ENCODE measurements around the gene UQCC3.
"Not testable (repeated sequence)": the region's sequence is repeated elsewhere in the genome, so short reads cannot be mapped to it uniquely, and the experiment has no call there.

UQCC3 gene

GRCh38 chr11:62665599-62666258, 5.7 kb upstream of the UQCC3 start:
- DNase-seq = no peak

DNA sequence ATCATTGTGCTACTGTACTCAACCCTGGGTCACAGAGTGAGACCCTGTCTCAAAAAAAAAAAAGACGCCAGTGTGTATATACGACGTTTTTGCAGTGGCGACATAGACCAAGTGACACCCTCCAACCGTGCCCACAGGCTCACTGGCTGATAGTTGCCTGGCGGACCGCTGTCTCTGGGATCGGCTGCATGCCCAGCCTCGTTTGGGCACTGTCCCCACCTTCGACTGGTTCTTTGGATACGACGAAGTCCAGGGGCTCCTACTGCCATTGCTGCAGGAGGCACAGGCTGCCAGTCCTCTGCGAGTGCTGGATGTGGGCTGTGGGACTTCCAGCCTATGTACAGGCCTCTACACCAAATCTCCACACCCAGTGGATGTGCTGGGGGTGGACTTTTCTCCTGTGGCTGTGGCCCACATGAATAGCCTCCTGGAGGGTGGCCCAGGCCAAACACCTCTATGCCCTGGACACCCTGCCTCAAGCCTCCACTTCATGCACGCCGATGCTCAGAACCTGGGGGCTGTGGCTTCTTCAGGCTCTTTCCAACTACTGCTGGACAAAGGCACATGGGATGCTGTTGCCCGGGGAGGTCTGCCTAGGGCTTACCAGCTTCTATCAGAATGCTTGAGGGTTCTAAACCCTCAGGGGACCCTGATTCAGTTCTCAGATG, 5.1 kb upstream of the UQCC3 start:
- DNase-seq = no peak

DNA sequence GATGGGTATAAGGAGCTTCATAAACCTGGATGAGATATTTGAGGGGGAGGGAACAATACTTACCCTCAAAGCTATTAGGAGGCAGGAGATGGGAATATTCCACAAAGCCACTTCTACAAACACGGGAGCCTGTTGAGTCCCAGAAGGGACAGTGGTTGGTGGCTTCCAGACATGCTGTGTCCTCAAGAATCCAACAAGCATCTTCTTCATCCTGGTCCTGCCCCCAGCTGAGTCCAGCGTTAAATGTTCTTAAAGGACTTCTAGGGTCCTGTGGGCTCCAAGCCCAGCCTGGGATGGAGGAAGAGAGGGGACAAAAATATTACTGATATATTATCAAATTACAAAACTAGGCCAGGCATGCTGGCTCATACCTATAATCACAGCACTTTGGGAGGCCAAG, 4.0 kb upstream of the UQCC3 start:
- DNase-seq = no peak

GRCh38 chr11:62669420-62670161, 1.9 kb upstream of the UQCC3 start:
- DNase-seq = no peak

GRCh38 chr11:62671236-62671607, 251 bp upstream of the UQCC3 start:
- no peak for DNase-seq

DNA sequence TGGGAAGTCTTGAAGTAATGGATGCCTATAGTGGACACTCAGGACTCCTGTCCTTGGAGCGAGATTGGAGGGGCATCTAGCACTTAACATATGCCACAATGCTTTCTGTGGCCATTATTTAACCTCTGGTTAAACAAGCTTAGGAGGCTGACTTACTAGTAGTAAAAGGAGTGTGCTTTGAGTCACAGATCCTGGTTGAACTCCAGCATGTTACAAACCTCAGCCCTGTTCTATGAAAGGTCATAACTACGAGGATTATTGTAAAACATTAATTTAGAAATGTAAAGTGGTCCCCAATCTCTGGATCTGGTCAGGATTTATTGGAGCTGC, 1.7 kb downstream of the UQCC3 start:
- no peak for DNase-seq

GRCh38 chr11:62675415-62675814, 3.9 kb downstream of the UQCC3 start:
- DNase-seq = not testable (repeated sequence)

DNA sequence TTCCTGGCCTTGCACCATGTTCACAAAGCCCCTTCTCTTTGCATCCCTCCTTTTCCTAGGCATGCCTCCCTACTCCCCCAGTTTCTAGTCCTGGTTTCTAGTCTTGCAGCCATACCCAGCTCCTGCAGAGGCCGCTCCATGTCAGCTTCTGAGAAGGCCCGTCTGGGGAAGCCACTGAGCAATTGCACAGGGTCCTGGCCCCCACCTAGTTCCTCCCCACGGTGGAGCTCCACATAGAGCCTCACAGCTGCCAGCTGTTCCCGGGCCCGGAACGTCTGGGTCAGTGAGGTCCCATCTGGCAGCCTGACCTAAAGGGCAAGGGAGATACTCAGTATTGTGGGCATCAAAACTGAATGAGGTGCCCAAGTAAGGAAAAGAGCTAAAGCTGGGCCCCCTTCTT, 5.2 kb downstream of the UQCC3 start:
- no peak for DNase-seq

- DNase-seq = no peak
Observed at GRCh38 chr11:62677156-62677555, 5.7 kb downstream of the UQCC3 start.

- no peak for DNase-seq
Observed at GRCh38 chr11:62677714-62678113, 6.2 kb downstream of the UQCC3 start.

DNA sequence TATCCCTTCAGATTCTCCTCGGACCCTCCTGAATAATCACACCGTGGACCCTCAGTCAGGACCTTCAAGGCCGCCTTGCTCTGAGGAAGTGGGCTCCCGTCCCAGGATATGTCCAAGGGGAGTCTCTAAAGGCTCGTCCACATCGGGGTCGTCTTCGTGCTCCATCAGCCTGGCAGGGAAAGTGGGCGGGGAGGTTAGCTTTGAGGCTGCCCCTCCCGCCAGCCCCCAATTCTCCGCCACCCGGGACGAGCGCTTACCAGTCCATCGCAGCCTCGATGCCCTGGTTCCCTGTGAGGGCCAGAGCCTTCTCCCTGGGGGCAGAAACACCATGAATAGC, 6.9 kb downstream of the UQCC3 start:
- no peak for DNase-seq

- peak; percentile 37 for DNase-seq
Observed at GRCh38 chr11:62678770-62679696, 7.6 kb downstream of the UQCC3 start, which contains the start of gene UBXN1. TSS of gene UBXN1 (minus strand) at chr11:62679073. CDS start at chr11:62678923, 150 bp downstream.

DNA sequence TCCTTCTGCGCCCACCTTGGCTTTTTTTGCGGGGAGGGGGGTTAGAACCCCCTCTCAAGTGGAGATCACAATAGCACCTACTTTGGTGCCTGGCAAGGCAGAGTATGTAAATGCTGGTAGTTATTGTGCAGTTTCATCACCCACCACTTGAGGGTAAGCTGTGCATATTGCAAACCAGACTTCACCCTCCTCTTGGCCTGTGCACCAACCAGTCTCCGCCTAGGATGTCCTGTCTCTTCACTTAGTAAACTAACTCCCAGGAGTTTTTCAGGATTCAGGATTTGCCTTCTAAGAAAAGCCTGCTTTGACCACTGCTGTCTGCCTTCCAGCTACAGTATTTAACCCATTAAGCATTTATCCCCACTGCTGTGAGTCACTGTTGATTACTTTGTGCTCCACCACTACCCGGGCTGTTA, 9.4 kb downstream of the UQCC3 start:
- DNase-seq = no peak

DNA sequence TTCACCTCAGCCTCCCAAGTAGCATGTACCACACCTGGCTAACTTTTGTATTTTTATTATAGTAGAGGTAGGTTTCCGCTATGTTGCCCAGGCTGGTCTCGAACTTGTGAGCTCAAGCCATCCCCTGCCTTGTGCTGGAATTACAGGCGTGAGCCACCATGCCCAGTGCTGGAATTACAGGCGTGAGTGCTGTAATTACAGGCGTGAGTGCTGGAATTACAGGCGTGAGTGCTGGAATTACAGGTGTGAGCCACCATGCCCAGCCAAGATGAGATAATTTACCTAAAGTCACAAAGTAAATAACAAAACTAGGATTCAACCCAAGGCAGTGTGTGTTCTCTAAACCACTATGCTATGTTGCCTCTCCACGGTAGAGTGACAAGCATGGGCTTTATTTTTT, 11.0 kb downstream of the UQCC3 start:
- DNase-seq = no peak

DNA sequence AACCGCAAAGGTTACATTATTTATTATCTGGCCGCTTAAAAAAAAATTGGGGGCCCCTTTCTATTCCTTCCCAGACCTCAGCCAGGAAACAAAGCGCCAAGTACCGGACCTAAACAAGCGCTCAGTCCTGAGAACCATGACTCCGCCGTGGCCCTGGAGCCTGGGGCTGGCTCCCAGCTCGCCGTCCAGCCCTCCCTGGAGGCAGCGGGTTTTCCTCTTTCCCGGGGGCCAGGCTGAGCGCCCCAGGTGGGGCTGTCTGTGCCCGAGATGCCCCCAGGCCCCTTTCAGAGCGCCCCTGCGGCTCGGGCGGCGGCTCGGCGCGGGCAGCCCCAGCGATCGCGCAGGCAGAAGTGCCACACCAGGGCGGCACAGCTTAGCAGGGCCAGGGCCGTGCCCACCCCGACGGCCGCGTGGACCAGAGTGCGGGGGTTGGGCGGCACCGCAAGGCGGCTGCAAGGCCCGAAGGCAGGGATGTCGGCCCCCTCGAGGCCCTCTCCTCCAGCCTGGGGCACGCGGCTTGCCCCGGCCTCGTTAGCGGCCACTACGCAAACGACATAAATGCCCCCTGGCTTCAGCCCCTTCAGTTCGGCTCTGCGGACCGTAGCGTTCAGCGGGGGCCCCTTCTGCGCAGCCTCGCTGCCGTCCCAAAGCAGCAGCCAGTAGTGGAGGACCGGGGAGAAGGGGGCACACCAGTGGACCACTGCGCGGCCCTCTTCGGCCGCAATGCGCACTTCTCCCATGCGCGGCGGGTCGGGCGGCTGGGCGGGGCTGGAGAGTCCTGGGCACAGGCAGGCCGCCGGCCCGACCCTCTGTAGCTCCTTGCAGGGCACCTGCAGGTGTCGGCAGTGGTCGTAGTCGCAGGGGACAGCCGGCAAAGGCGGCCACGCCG, 16.3 kb downstream of the UQCC3 start:
- DNase-seq = no peak

DNA sequence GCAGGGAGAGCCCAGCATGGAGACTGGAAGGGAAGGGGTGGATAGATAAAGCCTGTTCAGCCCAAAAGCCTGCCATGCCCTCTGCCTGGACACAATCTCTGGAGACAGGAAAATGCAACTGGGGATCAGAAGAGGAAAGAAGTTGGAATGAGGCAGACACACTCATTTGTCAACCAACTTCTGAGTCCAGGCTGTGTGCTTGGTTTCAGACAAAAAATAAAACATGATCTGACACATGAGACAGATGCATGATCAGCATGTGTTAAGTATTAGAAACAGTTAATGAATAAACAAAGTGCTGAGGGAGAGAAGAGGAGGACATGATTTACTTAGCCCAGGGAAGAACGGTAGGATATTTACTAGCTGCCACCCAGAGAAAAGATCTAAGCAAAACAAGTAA, 17.0 kb downstream of the UQCC3 start:
- DNase-seq = no peak

GRCh38 chr11:62689421-62690183, 18.1 kb downstream of the UQCC3 start, which contains the start of gene LRRN4CL:
TSS of gene LRRN4CL (minus strand) at chr11:62689530. CDS start at chr11:62688508, 1,022 bp downstream.
- DNase-seq = no peak

- not testable (repeated sequence) for DNase-seq
Observed at GRCh38 chr11:62693624-62694023, 22.2 kb downstream of the UQCC3 start.

DNA sequence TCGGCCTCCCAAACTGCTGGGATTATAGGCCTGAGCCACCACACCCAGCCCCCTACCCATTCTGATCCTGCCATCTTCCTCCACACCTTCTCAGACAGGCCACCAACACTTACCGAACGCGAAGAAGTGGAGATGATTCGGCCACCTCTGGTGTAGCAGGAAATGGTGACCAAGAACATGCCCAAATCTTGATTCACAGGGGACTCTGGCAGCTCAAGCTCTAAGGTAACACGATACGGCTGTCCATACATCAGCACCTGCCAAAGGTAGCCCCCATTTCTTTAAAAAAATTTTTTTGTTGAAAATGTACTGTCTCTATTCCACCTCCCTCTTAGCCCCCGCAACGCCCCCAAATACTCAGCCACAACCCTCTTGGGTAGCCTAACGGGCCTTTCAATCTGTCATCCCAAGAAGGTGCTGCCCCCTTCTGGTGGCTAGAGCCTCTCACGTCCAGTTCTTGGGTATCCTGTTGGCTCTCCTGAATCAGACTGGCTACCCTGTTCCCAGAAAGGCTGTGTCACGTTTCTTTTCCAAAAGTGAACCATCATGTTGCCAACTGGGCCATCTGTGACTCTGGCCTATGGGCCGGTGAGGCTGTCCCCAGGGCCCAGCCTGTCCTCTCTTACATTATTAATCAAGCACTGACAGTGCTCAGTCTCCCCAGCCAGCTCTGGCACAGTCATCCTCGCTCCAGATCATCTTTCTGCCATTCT, 23.1 kb downstream of the UQCC3 start:
- no peak for DNase-seq

GRCh38 chr11:62702246-62702645, 30.8 kb downstream of the UQCC3 start:
- no peak for DNase-seq

DNA sequence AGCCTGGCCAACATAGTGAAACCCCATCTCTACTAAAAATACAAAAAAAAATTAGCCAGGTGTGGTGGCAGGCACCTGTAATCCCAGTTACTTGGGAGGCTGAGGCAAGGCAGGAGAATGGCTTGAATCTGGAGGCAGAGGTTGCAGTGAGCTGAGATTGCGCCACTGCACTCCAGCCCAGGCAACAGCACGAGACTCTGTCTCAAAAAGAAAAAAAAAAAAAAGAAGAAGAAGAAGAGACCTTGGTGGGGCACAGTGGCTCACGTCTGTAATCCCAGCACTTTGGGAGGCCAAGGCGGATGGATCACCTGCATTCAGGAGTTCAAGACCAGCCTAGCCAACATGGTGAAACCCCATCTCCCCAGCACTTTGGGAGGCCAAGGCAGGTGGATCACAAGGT, 32.4 kb downstream of the UQCC3 start:
- DNase-seq = not testable (repeated sequence)

Measured in NCI-H2107 (cell line).